Gastrocnemius medialis (tissue), 4 donors: ENCODE results near the gene CAMK4. TPM values are rescaled to one million over a fixed set of nuclear protein-coding genes. Genes with fewer than 3 reads are reported as not detected.

Experiments
- ATAC-seq, 2 donors: fragments of 150-250 bp; one replicate each; pipeline ENCODE4 v1.9.1; 2016
- DNase-seq, 2 donors: peaks; one replicate each; pipeline ENCODE4 v3.0.0-alpha.2; 2019
- H3K27ac ChIP-seq, 4 donors: fragments of 200-600 bp; sonication (generic); 1 replicate in 1 of 4; 2 replicates in 3 of 4; pipeline ENCODE4 v1.5.1; 2016 to 2018; ENCODE audit warnings: mild to moderate bottlenecking in 2 of 4, moderate library complexity in 1 of 4
- H3K27me3 ChIP-seq, 3 donors: fragments of 200-600 bp; sonication (generic) in 2 of 3; 1 replicate in 1 of 3; 2 replicates in 2 of 3; pipeline versions ENCODE4 v1.5.1 to v1.6.0; 2016 to 2019; ENCODE audit warnings: mild to moderate bottlenecking in 1 of 3, moderate library complexity in 1 of 3
- H3K36me3 ChIP-seq, 2 donors: fragments of 200-600 bp; sonication (generic) in 1 of 2; one replicate each; pipeline ENCODE4 v1.5.1; 2017 to 2018
- H3K4me1 ChIP-seq, 2 donors: fragments of 200-600 bp; sonication (generic) in 1 of 2; one replicate each; pipeline ENCODE4 v1.5.1; 2016 to 2017; ENCODE audit warnings: mild to moderate bottlenecking in 2 of 2
- H3K4me3 ChIP-seq, 4 donors: fragments of 200-600 bp; sonication (generic) in 3 of 4; 1 replicate in 1 of 4; 2 replicates in 3 of 4; pipeline ENCODE4 v1.5.1; 2016 to 2019; ENCODE audit warnings: mild to moderate bottlenecking in 2 of 4
- H3K9me3 ChIP-seq, 3 donors: fragments of 200-600 bp; sonication (generic) in 2 of 3; 1 replicate in 1 of 3; 2 replicates in 2 of 3; pipeline ENCODE4 v1.5.1; 2016 to 2019
- CTCF ChIP-seq, 5 experiments: fragments of 450-650 bp in 3 of 5; fragments of 200-600 bp in 2 of 5; sonication (generic) in 2 of 5; IDR thresholded peaks in 4 of 5; conservative IDR thresholded peaks in 1 of 5; 1 replicate in 4 of 5; 2 replicates in 1 of 5; pipeline ENCODE4 v1.5.1; 2016 to 2019; ENCODE audit warnings: antibody characterized with exemption in 5 of 5, mild to moderate bottlenecking in 3 of 5, moderate library complexity in 3 of 5
- POLR2A ChIP-seq, 2 donors: fragments of 450-650 bp; IDR thresholded peaks; one replicate each; pipeline ENCODE4 v1.6.1; 2017; ENCODE audit warnings: antibody characterized with exemption in 2 of 2, mild to moderate bottlenecking in 2 of 2, moderate library complexity in 2 of 2
- in situ Hi-C, 4 donors: fragments of 200-750 bp; cut with MboI; loops; one replicate each; pipeline versions ENCODE4 v1.15.0 to v1.8.0; 2017; ENCODE audit warnings: low sequenced_read_pairs in 4 of 4
- intact Hi-C: fragments of 100-400 bp; cut with DNase I; formaldehyde crosslinking; loops from one replicate; pipeline ENCODE4 v1.15.1; 2023; ENCODE audit warnings: low total_unique reads
- total RNA-seq, 4 donors: library from RNA; depleted of rRNA; stranded (reverse); fragments of >200 nt; gene quantifications; one replicate each; pipeline versions ENCODE4 v1.1.0 to v1.2.3, GENCODE V29; 2016

The CAMK4 gene
- total RNA-seq, 4 donors from 2014 or later: 0.27 to 1.0 (median 0.72) TPM

- ATAC-seq (no peak), DNase-seq (no peak)
- no peaks in the 10 kb centered on the region for H3K9me3 ChIP-seq
- in situ Hi-C loops (no loop called here), intact Hi-C loops (loop anchor here (10.0 kb wide), 1 partner anchor 124 kb away; no protein-coding TSS in a partner anchor)
- no peak overlapping the region for H3K4me3 ChIP-seq
- no peak overlapping the region for H3K27ac ChIP-seq
- TF ChIP-seq CTCF (IDR thresholded peaks at IDR 0.05 in 4 of 5, conservative IDR thresholded peaks at IDR 0.05 in 1 of 5) (peak in 3 of 5 experiments; percentile 23 to 48 (median 38)), POLR2A (IDR thresholded peaks at IDR 0.05) (no peak)
- no peaks in the 10 kb centered on the region for H3K36me3 ChIP-seq
- H3K27me3 ChIP-seq: no peaks in the 10 kb centered on the region
- no peaks in the 10 kb centered on the region for H3K4me1 ChIP-seq
Measured at GRCh38 chr5:111278858-111279504, 54.8 kb downstream of the CAMK4 start.

GRCh38 chr5:111280282-111280951 lies 56.2 kb downstream of the CAMK4 start:
- no peak for TF ChIP-seq CTCF (IDR thresholded peaks at IDR 0.05 in 4 of 5, conservative IDR thresholded peaks at IDR 0.05 in 1 of 5)
- no peak for TF ChIP-seq POLR2A (IDR thresholded peaks at IDR 0.05)
- in situ Hi-C loops: no loop called here
- no peaks in the 10 kb centered on the region for H3K9me3 ChIP-seq
- intact Hi-C loops: no loop called here
- DNase-seq: no peak
- no peaks in the 10 kb centered on the region for H3K27me3 ChIP-seq
- no peak for ATAC-seq
- H3K4me3 ChIP-seq: no peak overlapping the region
- H3K36me3 ChIP-seq: no peaks in the 10 kb centered on the region
- H3K4me1 ChIP-seq: no peaks in the 10 kb centered on the region
- H3K27ac ChIP-seq: no peak overlapping the region

- Histone ChIP-seq H3K4me3 (no peak overlapping the region), H3K27me3 (no peaks in the 10 kb centered on the region), H3K27ac (no peak overlapping the region), H3K36me3 (no peaks in the 10 kb centered on the region), H3K4me1 (no peaks in the 10 kb centered on the region), H3K9me3 (no peaks in the 10 kb centered on the region)
- in situ Hi-C loops (no loop called here), intact Hi-C loops (no loop called here)
- TF ChIP-seq CTCF (IDR thresholded peaks at IDR 0.05 in 4 of 5, conservative IDR thresholded peaks at IDR 0.05 in 1 of 5) (no peak), POLR2A (IDR thresholded peaks at IDR 0.05) (no peak)
- ATAC-seq (no peak), DNase-seq (no peak)
Measured at GRCh38 chr5:111282798-111283197, 58.6 kb downstream of the CAMK4 start.

GRCh38 chr5:111284825-111285224 lies 60.6 kb downstream of the CAMK4 start:
- Histone ChIP-seq H3K4me3 (no peak overlapping the region), H3K4me1 (no peaks in the 10 kb centered on the region), H3K36me3 (no peaks in the 10 kb centered on the region), H3K27me3 (no peaks in the 10 kb centered on the region), H3K9me3 (no peaks in the 10 kb centered on the region), H3K27ac (no peak overlapping the region)
- TF ChIP-seq CTCF (IDR thresholded peaks at IDR 0.05 in 4 of 5, conservative IDR thresholded peaks at IDR 0.05 in 1 of 5) (no peak), POLR2A (IDR thresholded peaks at IDR 0.05) (no peak)
- intact Hi-C loops: no loop called here
- no peak for ATAC-seq
- in situ Hi-C loops: no loop called here
- DNase-seq: no peak
